Uterus (tissue), 2 donors: Measurements from ENCODE around the gene MLX.

ENCODE experiments used
- CTCF ChIP-seq, 4 experiments: fragments of 200-600 bp in 2 of 4; fragments of 450-650 bp in 2 of 4; sonication (generic) in 2 of 4; IDR thresholded peaks; one replicate each; pipeline ENCODE4 v1.5.1; 2016 to 2019; ENCODE audit warnings: antibody characterized with exemption in 4 of 4, mild to moderate bottlenecking in 2 of 4, moderate library complexity in 1 of 4
- POLR2A ChIP-seq, 2 donors: fragments of 450-650 bp; IDR thresholded peaks; one replicate each; pipeline ENCODE4 v1.6.1; 2016; ENCODE audit warnings: antibody characterized with exemption in 2 of 2, mild to moderate bottlenecking in 1 of 2, moderate library complexity in 1 of 2

GRCh38 chr17:42579794-42580551, 13.1 kb downstream of the MLX start:
- TF ChIP-seq POLR2A (IDR thresholded peaks at IDR 0.05), result no peak
- no peak for TF ChIP-seq CTCF (IDR thresholded peaks at IDR 0.05)
